ENCODE measurements around the gene BRCA2. TPM values are rescaled to one million over a fixed set of nuclear protein-coding genes. Genes with fewer than 3 reads are reported as not detected.
A peak's percentile ranks its signal among the peaks of the same experiment; 100 is the strongest.

BRCA2 gene
- total RNA-seq, 1 experiment from 2014 or later = 11.4 TPM

- DNase-seq (ENCODE audit: low read depth) = peak; percentile 9
These were observed 66.2 kb downstream of the BRCA2 start for GRCh38 chr13:32381539-32381938.

GRCh38 chr13:32383836-32384618 is 68.7 kb downstream of the BRCA2 start:
- DNase-seq (ENCODE audit: low read depth) = no peak

GRCh38 chr13:32384702-32385101 is 69.4 kb downstream of the BRCA2 start:
- DNase-seq (ENCODE audit: low read depth) = no peak

GRCh38 chr13:32385410-32385809 is 70.1 kb downstream of the BRCA2 start:
- no peak for DNase-seq (ENCODE audit: low read depth)

GRCh38 chr13:32390048-32390447 is 74.7 kb downstream of the BRCA2 start:
- no peak for DNase-seq (ENCODE audit: low read depth)

- no peak for DNase-seq (ENCODE audit: low read depth)
These were observed 75.2 kb downstream of the BRCA2 start for GRCh38 chr13:32390484-32390883.

GRCh38 chr13:32391101-32391619 is 75.9 kb downstream of the BRCA2 start:
- DNase-seq (ENCODE audit: low read depth) = peak; percentile 5

- no peak for DNase-seq (ENCODE audit: low read depth)
These were observed 87.8 kb downstream of the BRCA2 start for GRCh38 chr13:32403108-32403507.

GRCh38 chr13:32407854-32408253 is 92.5 kb downstream of the BRCA2 start:
- DNase-seq (ENCODE audit: low read depth) = no peak

- no peak for DNase-seq (ENCODE audit: low read depth)
These were observed 93.1 kb downstream of the BRCA2 start for GRCh38 chr13:32408296-32409000.

GRCh38 chr13:32409001-32409313 is 93.6 kb downstream of the BRCA2 start:
- DNase-seq (ENCODE audit: low read depth) = no peak

GRCh38 chr13:32409561-32410421 is 94.5 kb downstream of the BRCA2 start:
- DNase-seq (ENCODE audit: low read depth) = peak; percentile 48

- no peak for DNase-seq (ENCODE audit: low read depth)
These were observed 98.0 kb downstream of the BRCA2 start for GRCh38 chr13:32413284-32413683.

- no peak for DNase-seq (ENCODE audit: low read depth)
These were observed 99.3 kb downstream of the BRCA2 start for GRCh38 chr13:32414580-32414979.

GRCh38 chr13:32415019-32415418 is 99.7 kb downstream of the BRCA2 start:
- DNase-seq (ENCODE audit: low read depth) = peak; percentile 9

- no peak for DNase-seq (ENCODE audit: low read depth)
These were observed 102.7 kb downstream of the BRCA2 start for GRCh38 chr13:32417995-32418394.

- no peak for DNase-seq (ENCODE audit: low read depth)
These were observed 104.6 kb downstream of the BRCA2 start for GRCh38 chr13:32419862-32420261.

- DNase-seq (ENCODE audit: low read depth) = no peak
These were observed 108.3 kb downstream of the BRCA2 start for GRCh38 chr13:32423592-32423991.

- no peak for DNase-seq (ENCODE audit: low read depth)
These were observed 109.8 kb downstream of the BRCA2 start for GRCh38 chr13:32425158-32425557.

GRCh38 chr13:32426191-32426989 is 111.1 kb downstream of the BRCA2 start:
- DNase-seq (ENCODE audit: low read depth) = peak; percentile 48

Measured in M059J (cell line).